Measurements from ENCODE around the gene ZNF766.
"Not testable (repeated sequence)": the region's sequence is repeated elsewhere in the genome, so short reads cannot be mapped to it uniquely, and the experiment has no call there.

ZNF766 gene

GRCh38 chr19:52277471-52277870 is 8.1 kb downstream of the ZNF766 start:
- DNase-seq: no peak

GRCh38 chr19:52286256-52286655 is 16.9 kb downstream of the ZNF766 start:
- DNase-seq: no peak

DNA sequence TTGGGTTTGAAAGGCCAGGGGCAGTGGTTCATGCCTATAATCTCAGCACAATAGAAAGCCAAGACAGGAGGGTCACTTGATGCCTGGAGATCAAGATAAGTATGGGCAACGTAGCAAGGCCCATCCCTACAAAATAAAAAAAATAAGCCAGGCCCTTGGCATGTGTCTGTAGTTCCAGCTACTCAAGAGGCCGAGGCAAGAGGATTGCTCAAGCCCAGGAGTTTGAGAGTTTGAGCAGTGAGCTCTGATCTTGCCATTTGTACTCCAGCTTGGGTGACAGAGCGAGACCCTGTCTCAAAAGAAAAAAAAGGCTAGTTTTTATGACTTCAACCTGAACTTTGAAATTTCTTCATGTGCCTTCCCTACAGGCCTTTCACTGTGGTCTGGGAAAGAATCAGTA is 22.4 kb downstream of the ZNF766 start:
- DNase-seq: no peak

GRCh38 chr19:52292946-52293345 is 23.6 kb downstream of the ZNF766 start:
- DNase-seq: not testable (repeated sequence)

DNA sequence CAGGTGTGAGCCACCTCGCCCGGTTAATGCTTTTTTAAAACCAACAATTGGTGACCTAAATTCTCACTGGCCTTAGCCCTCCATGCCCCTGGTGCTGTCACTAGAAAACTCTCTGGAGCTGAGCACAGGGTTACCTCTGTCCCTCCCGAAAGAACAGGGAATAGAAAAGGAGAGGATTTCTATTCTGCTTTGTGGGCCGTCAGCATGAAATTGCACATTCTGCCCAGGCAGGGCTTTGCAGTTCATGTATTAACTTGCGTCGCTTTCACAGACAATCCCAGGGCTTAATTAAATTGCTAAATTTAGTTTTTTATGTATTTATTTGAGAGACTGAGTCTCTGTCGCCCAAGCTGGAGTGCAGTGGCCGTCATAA is 27.0 kb downstream of the ZNF766 start:
- no peak for DNase-seq

DNA sequence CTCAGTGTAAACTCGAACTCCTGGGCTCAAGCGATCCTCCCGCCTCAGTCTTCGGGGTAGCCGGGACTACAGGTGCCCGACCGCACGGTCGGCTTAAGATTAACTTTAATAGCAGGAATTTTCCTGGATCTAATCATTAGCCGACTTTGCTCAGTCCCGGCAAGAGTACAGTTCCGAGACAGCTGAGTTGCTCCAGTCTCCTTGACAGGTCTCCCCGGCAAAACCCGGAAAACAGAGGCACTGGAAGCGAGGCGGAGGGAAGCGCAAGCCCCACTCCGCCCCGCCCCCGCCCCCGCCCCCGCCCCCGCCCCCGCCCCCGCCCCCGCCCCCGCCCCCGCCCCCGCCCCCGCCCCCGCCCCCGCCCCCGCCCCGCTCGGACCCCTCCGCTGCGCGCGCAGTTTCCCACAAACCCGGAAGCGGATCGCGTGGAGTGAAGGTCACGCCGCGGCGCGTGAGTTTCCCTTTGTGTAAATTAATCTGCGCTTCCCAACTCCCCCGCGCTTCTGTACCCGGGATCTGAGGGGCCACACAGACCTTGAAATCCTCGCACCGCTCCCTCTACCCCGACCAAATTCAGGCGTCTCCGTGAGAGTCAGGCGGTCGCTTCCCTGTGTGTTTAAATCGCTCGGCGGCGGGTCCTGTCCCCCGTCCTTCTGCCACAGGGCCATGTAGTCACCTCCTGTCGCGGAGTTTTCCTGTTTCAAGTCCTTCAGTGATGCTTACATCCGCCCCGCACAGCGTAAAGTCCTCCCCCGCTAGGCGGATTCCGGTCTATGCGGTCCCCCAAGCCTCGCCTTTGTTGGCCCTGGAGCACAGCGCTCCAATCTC is 27.6 kb downstream of the ZNF766 start, which contains the start of gene ZNF480:
TSS of gene ZNF480 (plus strand) at position 397 of the 828 bp plus-strand sequence. CDS start 3,244 bp downstream, outside the sequence.
- DNase-seq: peak; percentile 67 to 91

- peak in 1 of 2 experiments; percentile 31 for DNase-seq
Measured at GRCh38 chr19:52297601-52298364, 28.4 kb downstream of the ZNF766 start.

GRCh38 chr19:52307275-52307674 is 37.9 kb downstream of the ZNF766 start:
- no peak for DNase-seq

GRCh38 chr19:52322429-52322828 is 53.0 kb downstream of the ZNF766 start:
- no peak for DNase-seq

DNA sequence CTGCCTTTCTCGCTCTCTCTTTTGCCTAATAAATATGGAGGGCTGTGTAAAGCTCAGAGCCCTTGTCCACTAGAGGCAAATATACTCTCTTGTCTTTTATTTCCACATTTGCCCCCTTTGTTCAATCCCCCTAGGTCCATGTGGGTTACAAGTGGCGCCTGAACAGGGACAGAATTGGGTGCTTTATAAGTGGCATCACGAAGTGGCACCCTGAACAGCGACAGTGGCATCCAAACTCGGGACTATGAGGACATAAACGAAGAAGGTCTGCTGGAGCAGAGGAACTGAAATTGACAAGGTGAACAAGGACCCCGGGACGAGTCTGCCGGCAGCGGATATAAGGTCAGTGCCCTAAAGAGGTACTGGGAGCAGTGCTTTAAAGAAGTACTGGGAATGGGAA is 62.4 kb downstream of the ZNF766 start:
- DNase-seq: no peak

DNA sequence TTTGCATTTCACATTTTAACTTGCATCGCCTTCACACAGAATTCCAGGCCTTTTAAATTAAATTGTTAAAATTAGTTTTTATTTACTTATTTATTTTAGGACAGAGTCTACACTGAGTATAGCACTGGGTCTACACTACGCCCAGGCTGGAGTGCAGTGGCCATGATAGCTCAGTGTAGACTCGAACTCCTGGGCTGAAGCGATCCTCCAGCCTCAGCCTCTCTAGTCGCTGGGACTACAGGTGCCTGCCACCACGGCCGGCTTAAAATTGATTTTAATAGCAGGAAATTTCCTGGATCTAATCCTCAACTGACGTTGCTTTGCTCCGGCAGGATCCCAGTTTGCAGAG is 66.4 kb downstream of the ZNF766 start:
- DNase-seq: peak in 1 of 2 experiments; percentile 40

- peak; percentile 78 to 94 for DNase-seq
Measured at GRCh38 chr19:52336117-52336790, 66.9 kb downstream of the ZNF766 start, which contains the start of gene ZNF610. ZNF610 (plus strand) TSS chr19:52336243; CDS start chr19:52349173, 12,930 bp downstream.

GRCh38 chr19:52336791-52337381 is 67.5 kb downstream of the ZNF766 start:
- DNase-seq: peak in 1 of 2 experiments; percentile 13

GRCh38 chr19:52339022-52339421 is 69.6 kb downstream of the ZNF766 start:
- DNase-seq: not testable (repeated sequence)

DNA sequence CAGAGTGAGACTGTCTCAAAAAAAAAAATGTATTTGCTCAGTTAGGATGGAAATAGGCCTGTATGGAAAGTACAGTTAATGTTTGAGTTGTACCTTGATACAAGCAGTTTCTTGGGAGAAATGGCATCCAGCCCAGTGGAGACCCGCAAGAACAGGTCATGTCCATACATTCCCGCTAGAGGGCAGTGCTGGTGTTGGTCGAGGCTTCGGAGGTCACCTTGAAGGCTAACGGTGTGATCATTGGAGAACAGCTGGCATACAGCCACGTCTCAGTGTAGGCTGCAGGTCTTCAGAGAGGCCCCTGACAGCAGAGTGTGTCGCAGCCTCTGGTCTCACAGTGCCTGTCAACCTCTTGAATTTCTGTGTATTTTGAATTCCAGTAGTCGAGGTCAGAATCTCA is 74.2 kb downstream of the ZNF766 start:
- DNase-seq: peak; percentile 57 to 81

GRCh38 chr19:52345162-52345561 is 75.8 kb downstream of the ZNF766 start:
- no peak for DNase-seq
